ENCODE results near the gene FSTL5.

DNA sequence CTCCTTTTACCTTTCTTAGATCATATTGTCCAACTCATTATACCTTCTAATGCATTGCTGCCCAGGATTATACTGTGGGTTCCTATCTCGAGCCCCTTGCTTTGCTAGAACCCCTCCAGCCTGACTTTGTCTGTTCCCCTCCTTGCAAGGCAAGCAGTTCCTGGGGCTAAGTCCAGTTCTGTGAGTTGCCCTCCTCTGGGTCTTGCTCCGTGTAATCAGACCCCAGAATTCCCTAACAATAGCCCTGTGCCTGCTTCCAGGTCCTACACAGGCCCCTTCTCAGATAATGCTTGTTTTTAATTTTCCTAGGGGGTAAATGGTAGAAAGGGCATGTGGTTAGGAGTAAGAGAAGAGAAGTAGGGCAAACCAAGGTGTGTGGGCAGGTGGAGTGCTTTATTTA lies 145.9 kb downstream of the FSTL5 start:
- TF ChIP-seq CTCF (IDR thresholded peaks at IDR 0.05; ENCODE audit: insufficient read depth, low read length, poor library complexity, severe bottlenecking) = no peak
- no peak for TF ChIP-seq EZH2phosphoT487 (conservative IDR thresholded peaks at IDR 0.05; ENCODE audit: low read length)

Measured in SU-DHL-6 (cell line).